Lower lobe of right lung (tissue), 2 donors: ENCODE data around the gene HLA-G. TPM values are rescaled to one million over a fixed set of nuclear protein-coding genes. Genes with fewer than 3 reads are reported as not detected.

Experiments used
- ATAC-seq, 2 donors: fragments of 200-7000 bp; cut with Tn5 transposase; one replicate each; pipeline ENCODE4 v1.9.1; 2020 to 2022; ENCODE audit warnings: mild to moderate bottlenecking in 2 of 2, moderate library complexity in 2 of 2
- DNase-seq: peaks from one replicate; pipeline ENCODE4 v3.0.0-alpha.2; 2020
- H3K27ac ChIP-seq: fragments of 200-600 bp; one replicate; pipeline ENCODE4 v1.8.0; 2022
- H3K27me3 ChIP-seq: fragments of 200-600 bp; one replicate; pipeline ENCODE4 v1.8.0; 2022; ENCODE audit warnings: low read depth
- H3K36me3 ChIP-seq: fragments of 200-600 bp; one replicate; pipeline ENCODE4 v1.8.0; 2022; ENCODE audit warnings: mild to moderate bottlenecking
- H3K4me1 ChIP-seq: fragments of 200-600 bp; one replicate; pipeline ENCODE4 v1.8.0; 2022
- H3K4me3 ChIP-seq: fragments of 200-600 bp; one replicate; pipeline ENCODE4 v1.8.0; 2022; ENCODE audit warnings: mild to moderate bottlenecking
- H3K9me3 ChIP-seq: fragments of 200-600 bp; one replicate; pipeline ENCODE4 v1.8.0; 2022
- CTCF ChIP-seq: fragments of 200-600 bp; IDR thresholded peaks from one replicate; pipeline ENCODE4 v1.8.0; 2022; ENCODE audit warnings: antibody characterized with exemption, mild to moderate bottlenecking
- intact Hi-C: fragments of 100-400 bp; cut with DNase I; formaldehyde crosslinking; loops from one replicate; pipeline ENCODE4 v1.11.0; 2022
- total RNA-seq: library from RNA; stranded (reverse); fragmentation: NEBNext Ultra II Directional; extraction: Animal tissue kit (Norgen Biotek cat#: 25700); gene quantifications from one replicate; pipeline ENCODE4 v1.2.1, GENCODE V29; 2021
- donor health status: DM: no; HTN: yes; CAD: no; lungs with severe emphysema.

Gene HLA-G
- total RNA-seq, 1 donor from 2014 or later = 1.8 TPM

- no peak for DNase-seq
- H3K27me3 ChIP-seq = peaks cover under 1% of the 10 kb centered on the region
- no peak for ATAC-seq
- intact Hi-C loops = no loop called here
- no peaks in the 10 kb centered on the region for H3K36me3 ChIP-seq
- TF ChIP-seq CTCF = no peak
- no peak overlapping the region for H3K4me3 ChIP-seq
- no peaks in the 10 kb centered on the region for H3K9me3 ChIP-seq
- H3K4me1 ChIP-seq = no peaks in the 10 kb centered on the region
- H3K27ac ChIP-seq = no peak overlapping the region
Observed at GRCh38 chr6:29858006-29858405, 30.4 kb downstream of the HLA-G start.

GRCh38 chr6:29861521-29862255, 34.1 kb downstream of the HLA-G start:
- Histone ChIP-seq H3K4me1 (no peaks in the 10 kb centered on the region), H3K27ac (no peak overlapping the region), H3K27me3 (peaks cover 8% of the 10 kb centered on the region), H3K4me3 (no peak overlapping the region), H3K36me3 (no peaks in the 10 kb centered on the region), H3K9me3 (no peaks in the 10 kb centered on the region)
- no peak for TF ChIP-seq CTCF
- no peak for DNase-seq
- ATAC-seq = no peak
- intact Hi-C loops = no loop called here

GRCh38 chr6:29864037-29864810, 36.6 kb downstream of the HLA-G start:
- ATAC-seq = no peak
- DNase-seq = no peak
- H3K4me3 ChIP-seq = no peak overlapping the region
- TF ChIP-seq CTCF = no peak
- no peaks in the 10 kb centered on the region for H3K4me1 ChIP-seq
- H3K9me3 ChIP-seq = no peaks in the 10 kb centered on the region
- H3K27me3 ChIP-seq = peaks cover 8% of the 10 kb centered on the region
- H3K36me3 ChIP-seq = no peaks in the 10 kb centered on the region
- intact Hi-C loops = no loop called here
- H3K27ac ChIP-seq = no peak overlapping the region

- Histone ChIP-seq H3K9me3 (no peaks in the 10 kb centered on the region), H3K4me3 (no peak overlapping the region), H3K4me1 (no peaks in the 10 kb centered on the region), H3K27me3 (peaks cover 8% of the 10 kb centered on the region), H3K36me3 (no peaks in the 10 kb centered on the region), H3K27ac (no peak overlapping the region)
- DNase-seq (no peak), ATAC-seq (no peak)
- no peak for TF ChIP-seq CTCF
- intact Hi-C loops = no loop called here
Observed at GRCh38 chr6:29865631-29866030, 38.0 kb downstream of the HLA-G start.

GRCh38 chr6:29870104-29870503, 42.5 kb downstream of the HLA-G start:
- no peak overlapping the region for H3K27ac ChIP-seq
- H3K4me3 ChIP-seq = no peak overlapping the region
- intact Hi-C loops = no loop called here
- no peaks in the 10 kb centered on the region for H3K36me3 ChIP-seq
- no peak for TF ChIP-seq CTCF
- ATAC-seq (no peak), DNase-seq (no peak)
- no peaks in the 10 kb centered on the region for H3K9me3 ChIP-seq
- H3K27me3 ChIP-seq = no peaks in the 10 kb centered on the region
- H3K4me1 ChIP-seq = no peaks in the 10 kb centered on the region
